ENCODE results near the gene KRT6B. TPM values are rescaled to one million over a fixed set of nuclear protein-coding genes. Genes with fewer than 3 reads are reported as not detected.

Gene KRT6B
- total RNA-seq, 1 experiment from 2014 or later: not detected

GRCh38 chr12:52401926-52402325, 50.0 kb downstream of the KRT6B start:
- ChIA-PET CTCF (no interaction called here), POLR2A (no interaction called here)
- H3K4me3 Mint-ChIP-seq (ENCODE audit: unreplicated experiment): no peak overlapping the region
- H3K27me3 Mint-ChIP-seq (ENCODE audit: insufficient read depth, unreplicated experiment): no peaks in the 10 kb centered on the region
- no peaks in the 10 kb centered on the region for H3K9me3 Mint-ChIP-seq (ENCODE audit: unreplicated experiment)
- no peaks in the 10 kb centered on the region for H3K4me1 Mint-ChIP-seq (ENCODE audit: low read depth, unreplicated experiment)
- no peaks in the 10 kb centered on the region for H3K36me3 Mint-ChIP-seq (ENCODE audit: insufficient read depth, unreplicated experiment)
- H3K27ac Mint-ChIP-seq (ENCODE audit: unreplicated experiment): no peak overlapping the region
- Histone ChIP-seq H3K4me3 (ENCODE audit: low read depth, low read length) (no peak overlapping the region), H3K27me3 (replicated peaks; ENCODE audit: control insufficient read depth, insufficient read depth, low read length) (no peaks in the 10 kb centered on the region), H3K4me1 (no peaks in the 10 kb centered on the region), H3K36me3 (ENCODE audit: control insufficient read depth, insufficient read depth, low read length) (no peaks in the 10 kb centered on the region), H3K9me3 (no peaks in the 10 kb centered on the region)
- intact Hi-C loops (cut with micrococcal nuclease; ENCODE audit: unreplicated experiment): no loop called here
- BruUV-seq (replicated peaks): no TSS peak
- no peak for TF ChIP-seq CTCF (IDR thresholded peaks at IDR 0.05; ENCODE audit: insufficient read depth in 1 of 2, low read depth in 1 of 2, low read length in 1 of 2, severe bottlenecking in 1 of 2, unreplicated experiment in 1 of 2)
- no peak for DNase-seq

GRCh38 chr12:52401526-52401925, 50.4 kb downstream of the KRT6B start:
- Mint-ChIP-seq H3K36me3 (ENCODE audit: insufficient read depth, unreplicated experiment) (no peaks in the 10 kb centered on the region), H3K4me3 (ENCODE audit: unreplicated experiment) (no peak overlapping the region), H3K27ac (ENCODE audit: unreplicated experiment) (no peak overlapping the region), H3K9me3 (ENCODE audit: unreplicated experiment) (no peaks in the 10 kb centered on the region), H3K27me3 (ENCODE audit: insufficient read depth, unreplicated experiment) (no peaks in the 10 kb centered on the region), H3K4me1 (ENCODE audit: low read depth, unreplicated experiment) (no peaks in the 10 kb centered on the region)
- H3K4me3 ChIP-seq (ENCODE audit: low read depth, low read length): no peak overlapping the region
- intact Hi-C loops (cut with micrococcal nuclease; ENCODE audit: unreplicated experiment): no loop called here
- no peaks in the 10 kb centered on the region for H3K36me3 ChIP-seq (ENCODE audit: control insufficient read depth, insufficient read depth, low read length)
- BruUV-seq (replicated peaks): no TSS peak
- H3K9me3 ChIP-seq: no peaks in the 10 kb centered on the region
- POLR2A ChIA-PET: no interaction called here
- no peak for DNase-seq
- TF ChIP-seq CTCF (IDR thresholded peaks at IDR 0.05; ENCODE audit: insufficient read depth in 1 of 2, low read depth in 1 of 2, low read length in 1 of 2, severe bottlenecking in 1 of 2, unreplicated experiment in 1 of 2): no peak
- H3K27me3 ChIP-seq (replicated peaks; ENCODE audit: control insufficient read depth, insufficient read depth, low read length): no peaks in the 10 kb centered on the region
- CTCF ChIA-PET: no interaction called here
- no peaks in the 10 kb centered on the region for H3K4me1 ChIP-seq

GRCh38 chr12:52400906-52401305, 51.0 kb downstream of the KRT6B start:
- Mint-ChIP-seq H3K9me3 (ENCODE audit: unreplicated experiment) (no peaks in the 10 kb centered on the region), H3K4me1 (ENCODE audit: low read depth, unreplicated experiment) (no peaks in the 10 kb centered on the region), H3K4me3 (ENCODE audit: unreplicated experiment) (no peak overlapping the region), H3K36me3 (ENCODE audit: insufficient read depth, unreplicated experiment) (no peaks in the 10 kb centered on the region), H3K27me3 (ENCODE audit: insufficient read depth, unreplicated experiment) (no peaks in the 10 kb centered on the region), H3K27ac (ENCODE audit: unreplicated experiment) (no peak overlapping the region)
- no peaks in the 10 kb centered on the region for H3K4me1 ChIP-seq
- CTCF ChIA-PET: no interaction called here
- DNase-seq: no peak
- H3K4me3 ChIP-seq (ENCODE audit: low read depth, low read length): no peak overlapping the region
- intact Hi-C loops (cut with micrococcal nuclease; ENCODE audit: unreplicated experiment): no loop called here
- no peaks in the 10 kb centered on the region for H3K9me3 ChIP-seq
- POLR2A ChIA-PET: no interaction called here
- no peak for TF ChIP-seq CTCF (IDR thresholded peaks at IDR 0.05; ENCODE audit: insufficient read depth in 1 of 2, low read depth in 1 of 2, low read length in 1 of 2, severe bottlenecking in 1 of 2, unreplicated experiment in 1 of 2)
- no peaks in the 10 kb centered on the region for H3K36me3 ChIP-seq (ENCODE audit: control insufficient read depth, insufficient read depth, low read length)
- no peaks in the 10 kb centered on the region for H3K27me3 ChIP-seq (replicated peaks; ENCODE audit: control insufficient read depth, insufficient read depth, low read length)
- no TSS peak for BruUV-seq (replicated peaks)

Measured in Caco-2 (cell line).